PC-3 (cell line): ENCODE results near the gene CHSY1. TPM values are rescaled to one million over a fixed set of nuclear protein-coding genes. Genes with fewer than 3 reads are reported as not detected.

Source experiments
- ATAC-seq: fragments of 200-7000 bp; cut with Tn5 transposase; 2 replicates; pipeline ENCODE4 v1.9.1; 2020; ENCODE audit warnings: mild to moderate bottlenecking, moderate library complexity
- BruUV-seq: library from RNA; stranded (reverse); fragments of 400-500 nt; replicated peaks from 2 replicates; lab custom pipeline; 2021; lab: Mats Ljungman, UMichigan
- CTCF ChIA-PET: fragments of 300-600 bp; sonication (Branson Sonifier 250); formaldehyde crosslinking; loops from one replicate; lab custom pipeline; 2022; ENCODE audit warnings: antibody characterized with exemption; lab: Charles Lee
- POLR2A ChIA-PET: fragments of 300-600 bp; sonication (Branson Sonifier 250); formaldehyde crosslinking; loops from one replicate; lab custom pipeline; 2022; ENCODE audit warnings: antibody characterized with exemption; ENCODE audit not compliant: unreplicated experiment; lab: Charles Lee
- DNase-seq: peaks from one replicate; pipeline ENCODE4 v3.0.0-alpha.2; 2015
- H2AFZ ChIP-seq: fragments of 300-600 bp; sonication (generic); 2 replicates; pipeline ENCODE4 v1.6.0; 2016; ENCODE audit warnings: antibody characterized with exemption, low read length
- H3F3A ChIP-seq: fragments of 300-600 bp; sonication (generic); one replicate; pipeline ENCODE4 v1.6.0; 2017; ENCODE audit warnings: antibody characterized with exemption, low read length, control low read depth, mild to moderate bottlenecking; ENCODE audit not compliant: unreplicated experiment
- H3K27ac ChIP-seq: fragments of 300-600 bp; sonication (generic); 2 replicates; pipeline ENCODE4 v1.5.1; 2016; ENCODE audit warnings: mild to moderate bottlenecking, low read length
- H3K27me3 ChIP-seq: fragments of 300-600 bp; sonication (generic); 2 replicates; pipeline ENCODE4 v1.6.1; 2016; ENCODE audit warnings: low read length, mixed read lengths
- H3K36me3 ChIP-seq: fragments of 300-600 bp; sonication (generic); 2 replicates; pipeline ENCODE4 v1.6.1; 2016; ENCODE audit warnings: low read depth, mixed run types, low read length, mixed read lengths
- H3K4me1 ChIP-seq: fragments of 300-600 bp; sonication (generic); 2 replicates; pipeline ENCODE4 v1.5.1; 2016; ENCODE audit warnings: low read length; ENCODE audit not compliant: insufficient read depth
- H3K4me2 ChIP-seq: fragments of 300-600 bp; sonication (generic); 2 replicates; pipeline ENCODE4 v1.6.0; 2016; ENCODE audit warnings: low read length
- H3K4me3 ChIP-seq: fragments of 300-600 bp; sonication (generic); 2 replicates; pipeline ENCODE4 v1.5.1; 2016; ENCODE audit warnings: mild to moderate bottlenecking, low read length, mixed read lengths
- H3K79me2 ChIP-seq: fragments of 300-600 bp; sonication (generic); 2 replicates; pipeline ENCODE4 v1.6.1; 2017; ENCODE audit warnings: low read length, mixed read lengths
- H3K9ac ChIP-seq: fragments of 300-600 bp; sonication (generic); 2 replicates; pipeline ENCODE4 v1.6.0; 2016; ENCODE audit warnings: mild to moderate bottlenecking, low read length
- H3K9me2 ChIP-seq: fragments of 300-600 bp; sonication (generic); replicated peaks from 2 replicates; pipeline ENCODE4 v1.6.1; 2016; ENCODE audit warnings: mixed run types, low read length, mixed read lengths
- H3K9me3 ChIP-seq: fragments of 300-600 bp; sonication (generic); 2 replicates; pipeline ENCODE4 v1.6.1; 2016; ENCODE audit warnings: low read length, mixed read lengths
- H4K20me1 ChIP-seq: fragments of 300-600 bp; sonication (generic); 2 replicates; pipeline ENCODE4 v1.6.1; 2016; ENCODE audit warnings: low read length, mixed read lengths
- EZH2 ChIP-seq: fragments of 300-600 bp; sonication (generic); IDR thresholded peaks from one replicate; pipeline ENCODE4 v1.6.1; 2017; ENCODE audit warnings: antibody characterized with exemption, mild to moderate bottlenecking, low read length; ENCODE audit not compliant: unreplicated experiment
- EZH2phosphoT487 ChIP-seq: fragments of 300-600 bp; sonication (generic); IDR thresholded peaks from 2 replicates; pipeline ENCODE4 v1.6.1; 2018; ENCODE audit warnings: mild to moderate bottlenecking, antibody characterized with exemption, low read length, borderline replicate concordance
- intact Hi-C: fragments of 100-400 bp; cut with micrococcal nuclease; formaldehyde crosslinking; loops from 2 replicates; pipeline ENCODE4 v1.9.0; 2023
- total RNA-seq: library from RNA; depleted of rRNA; stranded (reverse); fragments of >200 nt; gene quantifications from 2 replicates; pipeline ENCODE4 v1.2.3, GENCODE V29; 2014
- TF ChIP-seq, protein P1 (sequence below): fragments of 300-600 bp; sonication (generic); conservative IDR thresholded peaks from 2 replicates; pipeline ENCODE4 v1.5.1; 2017; ENCODE audit warnings: antibody characterized with exemption, low read depth, mild to moderate bottlenecking, low read length

CHSY1 gene
- total RNA-seq, 1 experiment from 2014 or later: 13.8 TPM

GRCh38 chr15:101233651-101234280, 18.1 kb downstream of the CHSY1 start:
- intact Hi-C loops: no loop called here
- CTCF ChIA-PET: no interaction called here
- POLR2A ChIA-PET: no interaction called here
- Histone ChIP-seq H3K9me3 (no peaks in the 10 kb centered on the region), H3K27me3 (no peaks in the 10 kb centered on the region), H3K27ac (no peak overlapping the region), H3K9me2 (no peaks in the 10 kb centered on the region), H3F3A (no peaks in the 10 kb centered on the region), H3K4me3 (no peak overlapping the region), H3K79me2 (peaks cover 92% of the 10 kb centered on the region), H3K4me2 (no peak overlapping the region), H4K20me1 (no peaks in the 10 kb centered on the region), H2AFZ (no peak overlapping the region), H3K9ac (no peak overlapping the region), H3K36me3 (peaks cover 18% of the 10 kb centered on the region; the same call in 1 of the 2 replicates), H3K4me1 (no peaks in the 10 kb centered on the region)
- no TSS peak for BruUV-seq
- ATAC-seq (no peak), DNase-seq (no peak)
- TF ChIP-seq EZH2phosphoT487 (no peak), EZH2 (no peak)

DNA sequence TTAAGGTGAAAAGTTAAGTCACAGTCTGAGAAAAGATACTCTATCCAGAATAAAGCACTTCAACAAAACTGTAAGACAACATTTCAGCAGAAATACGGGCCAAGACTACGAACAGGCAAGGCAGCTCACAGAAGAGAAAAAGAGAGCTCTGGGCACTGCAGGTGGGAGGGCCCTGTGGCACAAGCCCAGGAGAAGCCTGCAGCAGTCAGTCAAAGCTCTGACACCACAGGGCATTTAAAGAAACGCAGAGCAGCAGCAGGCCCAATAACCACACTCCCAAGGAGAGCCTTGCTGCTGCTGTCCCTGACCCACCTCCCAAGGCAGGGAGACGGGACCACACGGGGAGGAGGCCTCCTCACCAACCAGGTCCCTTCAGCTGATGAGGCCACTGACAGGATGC, 19.2 kb downstream of the CHSY1 start:
- Histone ChIP-seq H3K79me2 (peaks cover 92% of the 10 kb centered on the region), H2AFZ (no peak overlapping the region), H3K9me3 (no peaks in the 10 kb centered on the region), H3F3A (no peaks in the 10 kb centered on the region), H3K4me2 (no peak overlapping the region), H3K4me3 (no peak overlapping the region), H3K36me3 (peaks cover 23% of the 10 kb centered on the region; the same call in 1 of the 2 replicates), H3K9me2 (no peaks in the 10 kb centered on the region), H3K4me1 (no peaks in the 10 kb centered on the region), H4K20me1 (no peaks in the 10 kb centered on the region), H3K9ac (no peak overlapping the region), H3K27ac (no peak overlapping the region), H3K27me3 (no peaks in the 10 kb centered on the region)
- no peak for ATAC-seq
- intact Hi-C loops: no loop called here
- ChIA-PET CTCF (no interaction called here), POLR2A (no interaction called here)
- no peak for DNase-seq
- TF ChIP-seq, protein P1, sequence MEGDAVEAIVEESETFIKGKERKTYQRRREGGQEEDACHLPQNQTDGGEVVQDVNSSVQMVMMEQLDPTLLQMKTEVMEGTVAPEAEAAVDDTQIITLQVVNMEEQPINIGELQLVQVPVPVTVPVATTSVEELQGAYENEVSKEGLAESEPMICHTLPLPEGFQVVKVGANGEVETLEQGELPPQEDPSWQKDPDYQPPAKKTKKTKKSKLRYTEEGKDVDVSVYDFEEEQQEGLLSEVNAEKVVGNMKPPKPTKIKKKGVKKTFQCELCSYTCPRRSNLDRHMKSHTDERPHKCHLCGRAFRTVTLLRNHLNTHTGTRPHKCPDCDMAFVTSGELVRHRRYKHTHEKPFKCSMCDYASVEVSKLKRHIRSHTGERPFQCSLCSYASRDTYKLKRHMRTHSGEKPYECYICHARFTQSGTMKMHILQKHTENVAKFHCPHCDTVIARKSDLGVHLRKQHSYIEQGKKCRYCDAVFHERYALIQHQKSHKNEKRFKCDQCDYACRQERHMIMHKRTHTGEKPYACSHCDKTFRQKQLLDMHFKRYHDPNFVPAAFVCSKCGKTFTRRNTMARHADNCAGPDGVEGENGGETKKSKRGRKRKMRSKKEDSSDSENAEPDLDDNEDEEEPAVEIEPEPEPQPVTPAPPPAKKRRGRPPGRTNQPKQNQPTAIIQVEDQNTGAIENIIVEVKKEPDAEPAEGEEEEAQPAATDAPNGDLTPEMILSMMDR: no peak
- TF ChIP-seq EZH2: no peak
- TF ChIP-seq EZH2phosphoT487: no peak
- no TSS peak for BruUV-seq

- Histone ChIP-seq H3K9me3 (no peaks in the 10 kb centered on the region), H3K9me2 (no peaks in the 10 kb centered on the region), H3K27ac (no peak overlapping the region), H3K36me3 (peaks cover 22% of the 10 kb centered on the region; the same call in 1 of the 2 replicates), H3K9ac (no peak overlapping the region), H3K79me2 (peaks cover 98% of the 10 kb centered on the region), H3K4me3 (no peak overlapping the region), H3F3A (no peaks in the 10 kb centered on the region), H4K20me1 (peaks cover 7% of the 10 kb centered on the region; the same call in 1 of the 2 replicates), H2AFZ (no peak overlapping the region), H3K27me3 (no peaks in the 10 kb centered on the region), H3K4me1 (no peaks in the 10 kb centered on the region), H3K4me2 (no peak overlapping the region)
- BruUV-seq: no TSS peak
- intact Hi-C loops: no loop called here
- TF ChIP-seq, protein P1: no peak
- TF ChIP-seq EZH2: no peak
- TF ChIP-seq EZH2phosphoT487: no peak
- ChIA-PET POLR2A (no interaction called here), CTCF (no interaction called here)
- ATAC-seq (no peak), DNase-seq (no peak)
These were observed 23.5 kb downstream of the CHSY1 start for GRCh38 chr15:101228313-101228712.
